ENCODE data around the gene CARS1. TPM values are rescaled to one million over a fixed set of nuclear protein-coding genes. Genes with fewer than 3 reads are reported as not detected.

Gene CARS1
- total RNA-seq, 2 experiments from 2014 or later, result 94.1 to 126 TPM

- H3K4me3 Mint-ChIP-seq, result peak overlapping the region; percentile 86
- H3K36me3 Mint-ChIP-seq (ENCODE audit: low read depth), result peaks cover 29% of the 10 kb centered on the region
- H3K27ac Mint-ChIP-seq, result peak overlapping the region; percentile 87
- no peaks in the 10 kb centered on the region for H3K27me3 Mint-ChIP-seq
- no peaks in the 10 kb centered on the region for H3K9me3 Mint-ChIP-seq (ENCODE audit: low read depth)
- peaks cover 24% of the 10 kb centered on the region for H3K4me1 Mint-ChIP-seq
- ChIA-PET CTCF (interaction anchor here (0.8 kb wide), 1 partner anchor 589 kb away, joined by 3 read pairs; no protein-coding TSS in a partner anchor), POLR2A (no interaction called here)
- ATAC-seq (no peak), DNase-seq (peak; percentile 44)
- intact Hi-C loops (cut with DNase I, micrococcal nuclease), result loop anchor here (1.0 to 2.0 kb wide), 8 partner anchors 21 to 549 kb away; partner anchors contain the start of genes CARS1 (in 2 of the 2), OSBPL5 (in 1 of the 2), TRPM5 (in 1 of the 2) and ZNF195 (in 1 of the 2)
Measured at GRCh38 chr11:2992997-2993325, 64.3 kb downstream of the CARS1 start.

- H3K9me3 Mint-ChIP-seq (ENCODE audit: low read depth), result no peaks in the 10 kb centered on the region
- intact Hi-C loops (cut with DNase I, micrococcal nuclease), result loop anchor here (1.0 to 2.0 kb wide), 8 partner anchors 22 to 548 kb away; partner anchors contain the start of genes CARS1 (in 2 of the 2), OSBPL5 (in 1 of the 2), TRPM5 (in 1 of the 2) and ZNF195 (in 1 of the 2)
- peak within 1 kb of the TSS; percentile 100 for H3K27ac Mint-ChIP-seq
- H3K27me3 Mint-ChIP-seq, result no peaks in the 10 kb centered on the region
- DNase-seq (peak; percentile 98), ATAC-seq (peak; percentile 76)
- peak within 1 kb of the TSS; percentile 100 for H3K4me3 Mint-ChIP-seq
- ChIA-PET CTCF (interaction anchor here (0.7 kb wide), 2 partner anchors 15 to 1138 kb away, joined by 3 read pairs; no protein-coding TSS in a partner anchor), POLR2A (interaction anchor here (0.6 to 1.0 kb wide), 6 partner anchors 12 to 386 kb away, joined by 3 to 10 read pairs (median 4); no protein-coding TSS in a partner anchor)
- H3K4me1 Mint-ChIP-seq, result peaks cover 30% of the 10 kb centered on the region
- peaks cover 34% of the 10 kb centered on the region for H3K36me3 Mint-ChIP-seq (ENCODE audit: low read depth)
Measured at GRCh38 chr11:2992234-2992996, 64.8 kb downstream of the CARS1 start, which contains the start of gene NAP1L4. Gene NAP1L4 (minus strand): TSS chr11:2992329. CDS start chr11:2979220, 13,109 bp downstream.

DNA sequence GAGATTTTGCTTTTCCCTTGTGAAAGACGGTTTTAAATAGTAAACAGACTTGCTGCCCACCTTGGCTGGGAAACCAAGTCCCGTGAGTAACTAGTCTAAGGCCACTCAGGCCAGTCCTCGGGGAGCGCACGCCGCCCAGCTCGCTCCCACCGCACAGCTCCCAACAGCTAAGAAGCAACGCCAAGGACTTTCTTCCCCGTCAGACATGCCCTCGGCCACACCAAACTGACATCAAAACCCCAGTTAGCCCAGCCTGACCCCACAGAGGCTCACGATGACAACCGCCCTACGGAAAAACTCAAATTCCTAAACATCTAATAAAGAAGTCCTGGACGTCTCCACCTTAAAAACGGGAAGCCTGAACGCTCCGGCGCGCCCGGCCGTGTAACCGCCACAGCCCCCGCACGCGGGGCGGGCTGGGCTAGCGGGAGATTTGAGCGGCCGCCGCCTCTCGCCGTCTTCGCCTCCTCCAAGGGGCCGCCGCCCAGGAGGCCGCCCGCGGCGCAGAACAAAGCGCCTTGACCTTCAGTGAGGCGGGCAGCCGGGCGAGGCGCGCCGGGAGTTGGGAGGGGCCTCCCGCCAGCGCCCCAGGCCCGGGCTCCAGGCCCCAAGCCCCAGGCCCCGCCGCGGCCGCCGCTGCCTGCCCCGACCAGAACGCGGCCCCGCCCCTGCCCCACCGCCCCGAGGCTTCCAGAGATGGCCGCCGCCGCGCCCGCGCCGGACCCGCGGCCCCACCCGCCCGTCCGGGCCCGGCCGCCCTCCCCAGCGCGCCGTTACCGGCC lies 65.6 kb downstream of the CARS1 start:
- Mint-ChIP-seq H3K27ac (peak overlapping the region; percentile 100), H3K27me3 (no peaks in the 10 kb centered on the region), H3K36me3 (ENCODE audit: low read depth) (peaks cover 40% of the 10 kb centered on the region), H3K9me3 (ENCODE audit: low read depth) (no peaks in the 10 kb centered on the region), H3K4me3 (peak overlapping the region; percentile 100), H3K4me1 (peaks cover 36% of the 10 kb centered on the region)
- ATAC-seq (peak; percentile 25), DNase-seq (no peak)
- POLR2A ChIA-PET, result interaction anchor here (0.6 to 1.0 kb wide), 6 partner anchors 11 to 387 kb away, joined by 3 to 10 read pairs (median 4); no protein-coding TSS in a partner anchor
- intact Hi-C loops (cut with DNase I, micrococcal nuclease), result loop anchor here (1.0 to 2.0 kb wide), 9 partner anchors 23 to 723 kb away; partner anchors contain the start of genes CARS1 (in 2 of the 2), OSBPL5 (in 1 of the 2), TRPM5 (in 1 of the 2) and ZNF195 (in 1 of the 2)
- CTCF ChIA-PET, result interaction anchor here (0.7 kb wide), 2 partner anchors 15 to 1137 kb away, joined by 3 read pairs; no protein-coding TSS in a partner anchor

DNA sequence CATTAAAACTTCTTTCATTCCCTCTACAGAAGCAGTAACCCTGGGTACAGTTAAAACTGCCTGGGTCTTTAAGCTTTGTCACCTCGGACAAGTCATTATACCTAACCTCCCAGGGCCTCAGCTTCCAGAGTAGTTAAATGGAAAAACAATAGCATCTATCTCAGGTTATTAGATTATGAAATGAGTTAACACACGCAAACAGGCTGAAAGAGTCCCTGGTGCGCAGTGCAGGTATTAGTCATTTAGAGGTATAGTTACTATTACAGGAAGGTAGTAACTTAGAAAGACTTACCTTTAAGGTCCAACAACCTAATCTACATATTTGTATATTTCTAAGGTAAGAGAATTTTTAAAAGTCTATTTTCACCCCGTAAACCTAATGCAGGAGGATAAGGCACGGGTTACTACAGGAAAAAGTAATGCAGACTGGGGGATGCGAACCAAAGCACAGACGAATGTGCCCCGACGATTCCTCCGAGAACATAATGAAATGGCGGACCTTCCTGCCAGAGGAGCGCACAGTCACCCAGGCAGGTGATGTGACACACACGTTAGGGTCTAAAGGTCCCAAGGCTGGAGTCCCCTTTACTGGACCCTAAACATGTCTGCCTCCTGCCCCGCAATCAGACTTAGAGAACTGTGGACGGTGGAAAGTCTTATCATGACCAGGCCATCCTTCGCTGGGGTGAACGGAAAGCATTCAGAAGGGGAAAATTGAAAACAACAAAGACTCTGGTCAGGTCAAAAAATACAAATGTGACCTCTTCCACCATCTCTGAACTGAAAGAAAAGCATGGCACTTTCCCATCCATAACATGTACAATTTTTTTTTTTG lies 66.4 kb downstream of the CARS1 start:
- H3K9me3 Mint-ChIP-seq (ENCODE audit: low read depth), result no peaks in the 10 kb centered on the region
- H3K4me1 Mint-ChIP-seq, result peaks cover 41% of the 10 kb centered on the region
- peak overlapping the region; percentile 100 for H3K27ac Mint-ChIP-seq
- intact Hi-C loops (cut with DNase I, micrococcal nuclease), result loop anchor here in 1 of 2 experiments (1.0 to 2.0 kb wide), 2 partner anchors 291 to 722 kb away; no protein-coding TSS in a partner anchor
- POLR2A ChIA-PET, result interaction anchor here (0.6 to 2.7 kb wide), 10 partner anchors 9 to 914 kb away, joined by 3 to 12 read pairs (median 4); no protein-coding TSS in a partner anchor
- H3K27me3 Mint-ChIP-seq, result no peaks in the 10 kb centered on the region
- H3K4me3 Mint-ChIP-seq, result peak overlapping the region; percentile 100
- peaks cover 44% of the 10 kb centered on the region for H3K36me3 Mint-ChIP-seq (ENCODE audit: low read depth)
- CTCF ChIA-PET, result interaction anchor here (0.6 to 4.3 kb wide), 6 partner anchors 10 to 590 kb away, joined by 3 to 29 read pairs (median 6); partner anchors contain the start of gene TSSC4
- peak; percentile 76 for DNase-seq
- peak; percentile 42 for ATAC-seq

DNA sequence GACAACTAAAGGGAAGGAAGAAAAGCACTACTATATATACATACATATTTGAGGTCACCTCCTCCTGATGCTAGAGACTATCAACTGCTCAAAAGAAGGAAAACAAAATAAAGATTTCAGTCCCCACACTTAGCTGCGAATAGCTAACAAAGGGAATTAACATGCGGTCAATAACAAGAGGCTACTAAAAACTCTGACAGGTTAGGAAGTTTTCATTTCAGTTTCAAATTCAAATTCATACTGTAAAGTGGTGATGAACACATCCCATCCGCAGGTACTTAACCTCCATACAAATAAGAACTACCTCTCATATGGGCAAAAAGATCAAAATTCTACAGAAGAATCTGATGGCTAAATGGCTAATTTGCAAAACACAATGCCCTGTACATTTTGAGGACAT lies 67.7 kb downstream of the CARS1 start:
- ChIA-PET POLR2A (interaction anchor here (0.9 to 2.7 kb wide), 8 partner anchors 9 to 796 kb away, joined by 3 to 12 read pairs (median 4); partner anchors contain the start of gene TSSC4), CTCF (interaction anchor here (0.6 to 4.3 kb wide), 6 partner anchors 8 to 612 kb away, joined by 3 to 29 read pairs (median 6); no protein-coding TSS in a partner anchor)
- DNase-seq (no peak), ATAC-seq (no peak)
- peak overlapping the region; percentile 100 for H3K4me3 Mint-ChIP-seq
- intact Hi-C loops (cut with DNase I, micrococcal nuclease), result loop anchor here (2.0 to 10.0 kb wide), 4 partner anchors 15 to 1105 kb away; partner anchors contain the start of gene RRM1 (in 1 of the 2)
- peak overlapping the region; percentile 100 for H3K27ac Mint-ChIP-seq
- H3K9me3 Mint-ChIP-seq (ENCODE audit: low read depth), result no peaks in the 10 kb centered on the region
- peaks cover 51% of the 10 kb centered on the region for H3K36me3 Mint-ChIP-seq (ENCODE audit: low read depth)
- peaks cover 49% of the 10 kb centered on the region for H3K4me1 Mint-ChIP-seq
- no peaks in the 10 kb centered on the region for H3K27me3 Mint-ChIP-seq

DNA sequence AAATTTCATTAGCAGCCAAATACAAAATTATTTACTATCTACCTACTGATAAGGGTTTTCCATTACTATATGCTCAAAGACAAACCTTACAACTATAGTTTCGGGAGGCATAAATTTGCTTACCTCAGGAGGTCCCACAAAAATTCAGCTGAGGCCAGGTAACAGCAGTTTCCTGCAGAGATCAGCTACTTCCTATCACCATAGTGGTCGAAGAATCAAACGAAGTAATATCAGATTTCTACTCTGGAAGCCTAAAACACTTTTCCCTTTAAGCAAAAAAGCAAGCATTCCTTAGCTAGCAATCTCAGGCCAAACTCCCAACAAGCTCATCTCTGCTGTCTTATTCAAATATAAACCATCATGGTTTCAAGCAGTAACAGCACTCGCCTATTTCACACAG lies 68.2 kb downstream of the CARS1 start:
- Mint-ChIP-seq H3K36me3 (ENCODE audit: low read depth) (peaks cover 55% of the 10 kb centered on the region), H3K27ac (peak overlapping the region; percentile 100), H3K4me3 (peak overlapping the region; percentile 100), H3K4me1 (peaks cover 53% of the 10 kb centered on the region), H3K9me3 (ENCODE audit: low read depth) (no peaks in the 10 kb centered on the region), H3K27me3 (no peaks in the 10 kb centered on the region)
- ChIA-PET CTCF (interaction anchor here (0.6 to 4.3 kb wide), 4 partner anchors 11 to 611 kb away, joined by 3 to 29 read pairs (median 4); no protein-coding TSS in a partner anchor), POLR2A (interaction anchor here (0.9 to 2.7 kb wide), 7 partner anchors 9 to 796 kb away, joined by 3 to 12 read pairs (median 4); partner anchors contain the start of gene TSSC4)
- DNase-seq (no peak), ATAC-seq (no peak)
- intact Hi-C loops (cut with DNase I, micrococcal nuclease), result loop anchor here (2.0 to 10.0 kb wide), 4 partner anchors 14 to 1106 kb away; partner anchors contain the start of gene RRM1 (in 1 of the 2)

GRCh38 chr11:2987881-2988861 lies 69.1 kb downstream of the CARS1 start:
- intact Hi-C loops (cut with DNase I, micrococcal nuclease), result loop anchor here (2.0 to 10.0 kb wide), 4 partner anchors 13 to 1107 kb away; partner anchors contain the start of gene RRM1 (in 1 of the 2)
- DNase-seq (peak; percentile 68), ATAC-seq (peak; percentile 16)
- Mint-ChIP-seq H3K27me3 (no peaks in the 10 kb centered on the region), H3K4me3 (peak overlapping the region; percentile 100), H3K27ac (peak overlapping the region; percentile 100), H3K36me3 (ENCODE audit: low read depth) (peaks cover 58% of the 10 kb centered on the region), H3K4me1 (peaks cover 61% of the 10 kb centered on the region), H3K9me3 (ENCODE audit: low read depth) (no peaks in the 10 kb centered on the region)
- ChIA-PET CTCF (interaction anchor here (0.9 to 4.3 kb wide), 3 partner anchors 10 to 16 kb away, joined by 3 to 29 read pairs (median 4); no protein-coding TSS in a partner anchor), POLR2A (interaction anchor here (1.0 to 2.7 kb wide), 6 partner anchors 8 to 797 kb away, joined by 3 to 12 read pairs (median 4); no protein-coding TSS in a partner anchor)

DNA sequence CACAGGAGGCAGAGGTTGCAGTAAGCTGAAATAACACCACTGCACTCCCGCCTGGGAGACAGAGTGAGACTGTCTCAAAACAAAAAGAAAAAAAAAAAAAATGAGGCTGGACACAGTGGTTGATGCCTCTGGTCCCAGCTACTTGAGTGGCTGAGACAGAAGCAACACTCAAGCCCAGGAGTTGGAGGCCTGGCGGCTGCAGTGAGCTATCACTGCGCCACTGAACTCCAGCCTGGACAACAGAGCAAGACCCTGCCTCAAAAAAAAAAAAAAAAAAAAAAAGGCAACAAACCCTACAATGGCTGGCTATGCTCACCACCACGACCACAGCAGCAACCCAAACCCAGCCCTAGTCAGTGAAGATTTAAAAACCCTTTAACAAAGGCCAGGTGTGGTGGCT lies 73.3 kb downstream of the CARS1 start:
- ChIA-PET POLR2A (interaction anchor here (1.1 kb wide), 1 partner anchor 27 kb away, joined by 5 read pairs; no protein-coding TSS in a partner anchor), CTCF (interaction anchor here (0.8 kb wide), 1 partner anchor 31 kb away, joined by 3 read pairs; no protein-coding TSS in a partner anchor)
- peaks cover 43% of the 10 kb centered on the region for H3K36me3 Mint-ChIP-seq (ENCODE audit: low read depth)

More for the DNA sequence above, 73.3 kb downstream of the CARS1 start:
- Mint-ChIP-seq H3K27me3 (no peaks in the 10 kb centered on the region), H3K4me1 (peaks cover 62% of the 10 kb centered on the region), H3K27ac (peak overlapping the region; percentile 69), H3K4me3 (no peak overlapping the region), H3K9me3 (ENCODE audit: low read depth) (no peaks in the 10 kb centered on the region)
- ATAC-seq (no peak), DNase-seq (no peak)
- intact Hi-C loops (cut with DNase I, micrococcal nuclease), result loop anchor here in 1 of 2 experiments (10.0 kb wide), 1 partner anchor 1111 kb away; the partner anchor contains the start of gene RRM1
